GM18868 (cell line): ENCODE measurements around the gene SHROOM3.
"Not testable (repeated sequence)": the region's sequence is repeated elsewhere in the genome, so short reads cannot be mapped to it uniquely, and the experiment has no call there.

ENCODE experiments used
- ATAC-seq: cut with Tn5 transposase; IDR thresholded peaks from one replicate; pipeline ENCODE4 v1.9.1; 2021; ENCODE audit warnings: mild to moderate bottlenecking, moderate library complexity; ENCODE audit not compliant: unreplicated experiment

Gene SHROOM3

GRCh38 chr4:76443376-76443775 is 8.3 kb downstream of the SHROOM3 start:
- ATAC-seq: no peak

- ATAC-seq: no peak
These were observed 10.9 kb downstream of the SHROOM3 start for GRCh38 chr4:76445911-76446310.

GRCh38 chr4:76447393-76447851 is 12.4 kb downstream of the SHROOM3 start:
- ATAC-seq: no peak

GRCh38 chr4:76448211-76448610 is 13.2 kb downstream of the SHROOM3 start:
- no peak for ATAC-seq

GRCh38 chr4:76449362-76449767 is 14.3 kb downstream of the SHROOM3 start:
- no peak for ATAC-seq

- no peak for ATAC-seq
These were observed 14.8 kb downstream of the SHROOM3 start for GRCh38 chr4:76449833-76450232.

GRCh38 chr4:76453232-76453631 is 18.2 kb downstream of the SHROOM3 start:
- ATAC-seq: no peak

- ATAC-seq: not testable (repeated sequence)
These were observed 19.0 kb downstream of the SHROOM3 start for GRCh38 chr4:76454073-76454472.

GRCh38 chr4:76457885-76458284 is 22.9 kb downstream of the SHROOM3 start:
- no peak for ATAC-seq

GRCh38 chr4:76458297-76458696 is 23.3 kb downstream of the SHROOM3 start:
- no peak for ATAC-seq

GRCh38 chr4:76458825-76459224 is 23.8 kb downstream of the SHROOM3 start:
- ATAC-seq: no peak

- no peak for ATAC-seq
These were observed 24.3 kb downstream of the SHROOM3 start for GRCh38 chr4:76459291-76459723.

- ATAC-seq: no peak
These were observed 28.5 kb downstream of the SHROOM3 start for GRCh38 chr4:76463568-76463967.

GRCh38 chr4:76470064-76470463 is 35.0 kb downstream of the SHROOM3 start:
- no peak for ATAC-seq

GRCh38 chr4:76470532-76470931 is 35.5 kb downstream of the SHROOM3 start:
- ATAC-seq: no peak

- ATAC-seq: no peak
These were observed 41.5 kb downstream of the SHROOM3 start for GRCh38 chr4:76476571-76476970.

- ATAC-seq: no peak
These were observed 49.6 kb downstream of the SHROOM3 start for GRCh38 chr4:76484654-76485053.

GRCh38 chr4:76485450-76485849 is 50.4 kb downstream of the SHROOM3 start:
- ATAC-seq: no peak

GRCh38 chr4:76486588-76487276 is 51.7 kb downstream of the SHROOM3 start:
- ATAC-seq: no peak

GRCh38 chr4:76487621-76488020 is 52.6 kb downstream of the SHROOM3 start:
- no peak for ATAC-seq

GRCh38 chr4:76488455-76488854 is 53.4 kb downstream of the SHROOM3 start:
- ATAC-seq: no peak

GRCh38 chr4:76488888-76489685 is 54.1 kb downstream of the SHROOM3 start:
- ATAC-seq: no peak
